CD8-positive, alpha-beta memory T cell (primary cell): ENCODE results near the gene GPR4. TPM values are rescaled to one million over a fixed set of nuclear protein-coding genes. Genes with fewer than 3 reads are reported as not detected.

Experiments
- CTCF ChIA-PET: fragments of 350-600 bp; sonication (Branson Sonifier 250); formaldehyde crosslinking; loops from one replicate; lab custom pipeline; 2021; ENCODE audit warnings: antibody characterized with exemption; lab: Charles Lee
- POLR2A ChIA-PET: fragments of 350-600 bp; sonication (Branson Sonifier 250); formaldehyde crosslinking; loops from one replicate; lab custom pipeline; 2021; ENCODE audit warnings: antibody characterized with exemption; lab: Charles Lee
- DNase-seq, 5 donors: peaks; one replicate each; pipeline versions ENCODE4 v3.0.0 to v3.0.0-alpha.2; 2020 to 2022; ENCODE audit warnings: mixed read lengths in 1 of 5
- H3K27ac ChIP-seq: one replicate; pipeline ENCODE4 v1.7.0; 2013; ENCODE audit warnings: low read depth, mild to moderate bottlenecking, low read length, moderate library complexity
- H3K27me3 ChIP-seq: 2 replicates; pipeline ENCODE4 v1.7.0; 2013; ENCODE audit warnings: low read length, mild to moderate bottlenecking; ENCODE audit not compliant: insufficient read depth, poor library complexity, severe bottlenecking
- H3K36me3 ChIP-seq: 2 replicates; pipeline ENCODE4 v1.7.0; 2013; ENCODE audit warnings: mild to moderate bottlenecking, low read length, moderate library complexity; ENCODE audit not compliant: insufficient read depth
- H3K4me1 ChIP-seq: 2 replicates; pipeline ENCODE4 v1.7.0; 2013; ENCODE audit warnings: mild to moderate bottlenecking, low read length, moderate library complexity; ENCODE audit not compliant: insufficient read depth
- H3K4me3 ChIP-seq: 2 replicates; pipeline ENCODE4 v1.7.0; 2013; ENCODE audit warnings: mild to moderate bottlenecking, low read length
- H3K9me3 ChIP-seq: 2 replicates; pipeline ENCODE4 v1.7.0; 2013; ENCODE audit warnings: mild to moderate bottlenecking, low read length
- H3K27ac Mint-ChIP-seq, 8 donors: one replicate each; pipeline ENCODE4 v1.8.0; 2020 to 2021; ENCODE audit warnings: mixed read lengths in 8 of 8, mild to moderate bottlenecking in 6 of 8, inconsistent platforms in 3 of 8, moderate library complexity in 3 of 8
- H3K27me3 Mint-ChIP-seq, 2 donors: one replicate each; pipeline ENCODE4 v1.8.0; 2020 to 2021; ENCODE audit warnings: mixed read lengths in 2 of 2, mild to moderate bottlenecking in 1 of 2, moderate library complexity in 1 of 2
- H3K36me3 Mint-ChIP-seq, 3 donors: one replicate each; pipeline ENCODE4 v1.8.0; 2020 to 2021; ENCODE audit warnings: mixed read lengths in 3 of 3, inconsistent platforms in 1 of 3, mild to moderate bottlenecking in 1 of 3
- H3K4me1 Mint-ChIP-seq, 3 donors: one replicate each; pipeline ENCODE4 v1.8.0; 2020 to 2021; ENCODE audit warnings: mixed read lengths in 3 of 3, inconsistent platforms in 1 of 3, mild to moderate bottlenecking in 1 of 3
- H3K4me3 Mint-ChIP-seq, 7 donors: one replicate each; pipeline ENCODE4 v1.8.0; 2020 to 2021; ENCODE audit warnings: mixed read lengths in 7 of 7, mild to moderate bottlenecking in 6 of 7, moderate library complexity in 4 of 7, inconsistent platforms in 2 of 7
- H3K9me3 Mint-ChIP-seq, 5 donors: one replicate each; pipeline ENCODE4 v1.8.0; 2020 to 2022; ENCODE audit warnings: mixed read lengths in 5 of 5, mild to moderate bottlenecking in 3 of 5, moderate library complexity in 2 of 5, inconsistent platforms in 1 of 5
- polyA plus RNA-seq: library from polyadenylated mRNA; unstranded; fragments of 300-500 nt; fragmentation: Illumina TruSeq; gene quantifications from one replicate; pipeline ENCODE4 v1.2.3, GENCODE V29; 2021
- total RNA-seq, 2 experiments: library from RNA; stranded (reverse); gene quantifications; one replicate each; pipeline ENCODE4 v1.2.3, GENCODE V29; 2021

GPR4 gene
- total and polyA plus RNA-seq, 3 experiments from 2014 or later, result not detected

DNA sequence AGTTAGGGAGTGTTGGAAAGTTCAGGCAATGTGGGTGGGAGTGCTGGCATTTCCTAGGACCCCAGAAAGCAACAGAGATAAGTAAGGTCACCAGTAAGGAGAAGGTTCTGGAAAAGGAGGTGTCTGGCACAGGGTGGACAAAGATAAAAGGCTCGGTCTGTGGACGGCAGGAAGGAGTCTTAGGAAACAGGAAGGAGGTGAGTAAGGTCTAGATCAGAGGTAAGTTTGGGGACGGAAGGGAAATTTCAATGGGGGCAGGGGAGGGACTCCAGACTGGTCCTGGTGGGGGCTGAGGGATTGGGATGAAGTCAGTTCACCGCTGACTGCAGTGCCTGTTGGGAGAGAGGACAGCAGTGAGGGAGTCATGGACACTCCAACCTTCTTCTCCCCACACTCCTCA lies 9.6 kb downstream of the GPR4 start:
- peaks cover 38 to 65% of the 10 kb centered on the region in 2 donors for H3K27me3 Mint-ChIP-seq
- DNase-seq, result no peak
- H3K9me3 Mint-ChIP-seq, result peaks cover 0 to 2% (median 0%) of the 10 kb centered on the region in 5 donors
- no peak overlapping the region for H3K27ac ChIP-seq
- POLR2A ChIA-PET, result no interaction called here
- no peak overlapping the region for H3K4me3 Mint-ChIP-seq
- no peaks in the 10 kb centered on the region for H3K4me1 ChIP-seq
- H3K27ac Mint-ChIP-seq, result no peak overlapping the region
- CTCF ChIA-PET, result no interaction called here
- H3K36me3 Mint-ChIP-seq, result no peaks in the 10 kb centered on the region
- no peaks in the 10 kb centered on the region for H3K9me3 ChIP-seq
- no peak overlapping the region for H3K4me3 ChIP-seq
- H3K4me1 Mint-ChIP-seq, result no peaks in the 10 kb centered on the region
- H3K36me3 ChIP-seq, result no peaks in the 10 kb centered on the region
- peaks cover 13% of the 10 kb centered on the region for H3K27me3 ChIP-seq

DNA sequence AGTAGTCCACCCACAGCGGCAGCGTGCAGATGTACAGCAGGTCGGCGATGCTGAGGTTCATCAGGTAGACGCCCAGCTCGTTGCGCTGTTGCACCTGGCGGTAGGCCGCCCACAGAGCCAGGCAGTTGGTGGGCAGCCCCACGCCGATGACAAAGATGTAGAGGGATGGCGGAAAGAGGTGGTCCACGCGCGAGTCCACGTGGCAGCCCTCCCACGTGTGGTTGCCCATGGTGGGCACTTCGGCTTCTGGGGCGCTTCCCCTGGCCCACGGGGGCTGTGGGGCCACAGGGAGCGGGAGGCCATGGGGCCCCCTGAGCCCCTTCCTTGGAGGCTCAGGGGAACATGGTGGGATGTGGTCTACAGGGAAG lies 10.4 kb downstream of the GPR4 start:
- DNase-seq, result no peak
- POLR2A ChIA-PET, result no interaction called here
- no peak overlapping the region for H3K4me3 ChIP-seq
- H3K27me3 Mint-ChIP-seq, result peaks cover 30 to 57% of the 10 kb centered on the region in 2 donors
- peaks cover 6% of the 10 kb centered on the region for H3K27me3 ChIP-seq
- H3K36me3 ChIP-seq, result no peaks in the 10 kb centered on the region
- H3K4me3 Mint-ChIP-seq, result no peak overlapping the region
- H3K36me3 Mint-ChIP-seq, result no peaks in the 10 kb centered on the region
- H3K27ac Mint-ChIP-seq, result no peak overlapping the region
- H3K27ac ChIP-seq, result no peak overlapping the region
- CTCF ChIA-PET, result interaction anchor here (1.3 kb wide), 1 partner anchor 101 kb away, joined by 3 read pairs; the partner anchor contains the start of gene QPCTL
- H3K4me1 ChIP-seq, result no peaks in the 10 kb centered on the region
- peaks cover 0 to 2% (median 0%) of the 10 kb centered on the region in 5 donors for H3K9me3 Mint-ChIP-seq
- H3K4me1 Mint-ChIP-seq, result no peaks in the 10 kb centered on the region
- no peaks in the 10 kb centered on the region for H3K9me3 ChIP-seq

DNA sequence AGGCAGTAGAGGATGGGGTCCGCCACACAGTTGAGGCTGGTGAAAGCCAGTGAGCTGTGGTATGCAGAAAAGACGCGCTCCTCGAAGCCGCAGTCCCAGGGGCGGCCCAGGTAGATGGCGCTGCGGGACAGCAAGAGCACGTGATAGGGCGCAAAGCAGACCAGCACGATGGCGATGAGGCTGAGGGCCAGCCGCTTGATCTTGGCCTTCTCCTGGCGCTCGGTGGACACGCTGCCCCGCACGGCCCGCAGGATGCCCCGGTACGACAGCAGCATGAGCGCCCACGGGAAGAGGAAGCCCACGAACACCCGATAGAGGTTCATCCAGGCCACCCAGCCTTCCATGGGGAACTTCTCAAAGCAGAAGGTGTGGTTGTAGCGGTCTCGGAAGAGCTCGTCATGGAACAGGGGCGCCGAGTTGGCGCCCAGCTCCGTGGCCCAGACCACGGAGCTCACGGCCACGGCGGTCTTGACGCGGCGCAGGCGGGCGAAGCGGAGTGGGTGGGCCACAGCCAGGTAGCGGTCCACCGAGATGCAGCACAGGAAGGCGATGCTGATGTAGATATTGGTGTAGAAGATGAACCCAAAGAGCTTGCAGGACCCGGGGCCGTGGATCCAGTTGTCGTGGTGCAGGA lies 10.9 kb downstream of the GPR4 start:
- Histone ChIP-seq H3K27me3 (peaks cover 4% of the 10 kb centered on the region), H3K9me3 (no peaks in the 10 kb centered on the region), H3K27ac (no peak overlapping the region), H3K36me3 (no peaks in the 10 kb centered on the region), H3K4me1 (no peaks in the 10 kb centered on the region), H3K4me3 (no peak overlapping the region)
- ChIA-PET POLR2A (no interaction called here), CTCF (interaction anchor here (1.3 kb wide), 1 partner anchor 101 kb away, joined by 3 read pairs; the partner anchor contains the start of gene QPCTL)
- no peak for DNase-seq
- H3K9me3 Mint-ChIP-seq, result peaks cover 0 to 2% (median 0%) of the 10 kb centered on the region in 5 donors
- no peaks in the 10 kb centered on the region for H3K36me3 Mint-ChIP-seq
- H3K27ac Mint-ChIP-seq, result no peak overlapping the region
- H3K27me3 Mint-ChIP-seq, result peaks cover 30 to 52% of the 10 kb centered on the region in 2 donors
- no peaks in the 10 kb centered on the region for H3K4me1 Mint-ChIP-seq
- no peak overlapping the region for H3K4me3 Mint-ChIP-seq

DNA sequence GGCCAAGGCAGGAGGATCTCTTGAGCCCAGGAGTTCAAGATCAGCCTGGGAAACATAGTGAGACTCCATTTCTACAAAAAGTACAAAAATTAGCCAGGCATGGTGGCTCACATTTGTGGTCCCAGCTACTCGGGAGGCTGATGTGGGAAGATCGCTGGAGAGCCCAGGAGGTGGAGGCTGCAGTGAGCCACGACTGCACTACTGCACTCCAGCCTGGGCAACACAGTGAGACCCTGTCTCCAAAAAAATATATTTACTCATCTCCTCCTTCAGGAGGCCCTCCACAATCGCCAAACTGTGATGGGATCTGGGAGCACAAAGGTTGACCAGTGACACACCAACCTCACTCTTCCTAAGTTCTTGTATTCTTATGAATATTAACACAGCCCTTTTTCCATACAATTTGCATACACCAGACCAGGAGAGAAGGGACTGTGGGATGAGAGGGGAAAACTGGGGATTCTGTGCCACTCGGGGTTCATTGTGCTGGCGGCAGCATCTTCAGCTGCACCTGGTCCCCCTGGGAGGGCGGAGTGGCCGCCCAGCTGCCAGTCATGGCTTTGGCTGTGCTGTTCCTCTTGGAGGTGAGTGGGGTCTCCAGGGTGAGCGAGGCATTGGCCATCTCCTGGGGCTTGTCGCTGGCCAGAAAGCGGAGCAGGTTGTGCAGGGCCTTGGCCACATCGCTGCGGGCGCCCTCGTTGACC lies 11.6 kb downstream of the GPR4 start:
- Mint-ChIP-seq H3K4me3 (no peak overlapping the region), H3K36me3 (no peaks in the 10 kb centered on the region), H3K27ac (no peak overlapping the region), H3K27me3 (peaks cover 27 to 46% of the 10 kb centered on the region in 2 donors), H3K4me1 (peaks cover 0 to under 1% (median under 1%) of the 10 kb centered on the region in 3 donors), H3K9me3 (peaks cover 0 to 2% (median 0%) of the 10 kb centered on the region in 5 donors)
- Histone ChIP-seq H3K4me3 (no peak overlapping the region), H3K4me1 (peaks cover 1% of the 10 kb centered on the region), H3K9me3 (no peaks in the 10 kb centered on the region), H3K36me3 (no peaks in the 10 kb centered on the region), H3K27ac (no peak overlapping the region), H3K27me3 (peaks cover 1% of the 10 kb centered on the region)
- POLR2A ChIA-PET, result no interaction called here
- CTCF ChIA-PET, result interaction anchor here (1.3 kb wide), 1 partner anchor 102 kb away, joined by 3 read pairs; the partner anchor contains the start of gene QPCTL
- no peak for DNase-seq

DNA sequence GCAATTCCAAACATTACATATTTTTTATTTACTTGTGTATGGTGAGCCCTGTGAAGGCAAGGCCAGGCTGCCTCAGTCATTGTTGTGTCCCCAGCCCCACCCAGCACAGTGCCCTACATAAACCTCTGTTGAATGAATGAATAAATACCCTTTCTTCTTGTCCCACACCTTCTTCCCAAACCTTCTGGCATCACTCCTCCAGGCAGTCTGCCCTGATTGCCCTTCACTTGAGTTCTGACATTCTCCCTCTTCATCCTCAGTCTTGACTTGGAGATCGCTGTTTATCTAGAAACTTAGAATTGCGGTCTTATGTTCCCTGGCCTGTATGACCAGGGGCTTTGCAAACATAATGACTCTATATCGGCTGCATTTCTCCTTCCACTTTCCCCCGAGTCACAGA lies 12.2 kb downstream of the GPR4 start:
- Histone ChIP-seq H3K36me3 (no peaks in the 10 kb centered on the region), H3K4me3 (no peak overlapping the region), H3K4me1 (peaks cover 7% of the 10 kb centered on the region), H3K9me3 (no peaks in the 10 kb centered on the region), H3K27ac (no peak overlapping the region), H3K27me3 (no peaks in the 10 kb centered on the region)
- Mint-ChIP-seq H3K4me3 (peak overlapping the region in 1 of 7 donors; percentile 1), H3K27ac (peak overlapping the region in 3 of 8 donors; percentile 50 to 59 (median 57)), H3K36me3 (no peaks in the 10 kb centered on the region), H3K9me3 (peaks cover 0 to 2% (median 0%) of the 10 kb centered on the region in 5 donors), H3K27me3 (peaks cover 25 to 42% of the 10 kb centered on the region in 2 donors), H3K4me1 (peaks cover 4 to 7% (median 4%) of the 10 kb centered on the region in 3 donors)
- POLR2A ChIA-PET, result no interaction called here
- DNase-seq, result no peak
- CTCF ChIA-PET, result no interaction called here

DNA sequence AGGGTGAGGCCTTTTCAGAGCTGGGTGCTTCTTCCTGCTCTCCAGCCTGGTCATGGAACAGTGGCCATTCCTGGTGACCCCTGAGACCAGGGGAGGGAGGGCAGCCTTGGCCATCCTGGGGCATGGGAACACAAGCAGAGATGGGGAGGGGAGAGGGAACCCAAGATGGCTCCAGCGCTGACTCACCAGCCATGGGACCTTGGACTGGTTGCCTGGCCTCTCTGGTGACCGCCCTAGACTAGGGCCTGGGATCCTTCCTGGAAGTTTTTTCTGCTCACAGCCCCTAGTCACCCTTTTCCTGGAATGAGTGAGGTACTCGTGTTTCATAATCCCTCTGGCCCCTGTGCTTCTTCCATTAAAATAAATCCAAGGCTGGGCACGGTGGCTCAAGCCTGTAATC lies 14.1 kb downstream of the GPR4 start:
- Mint-ChIP-seq H3K27ac (peak overlapping the region in 1 of 8 donors; percentile 22), H3K36me3 (peaks cover 0 to 7% (median under 1%) of the 10 kb centered on the region in 3 donors), H3K27me3 (peaks cover 25 to 37% of the 10 kb centered on the region in 2 donors), H3K4me1 (peaks cover 11 to 17% (median 12%) of the 10 kb centered on the region in 3 donors), H3K4me3 (no peak overlapping the region), H3K9me3 (peaks cover 0 to 2% (median 0%) of the 10 kb centered on the region in 5 donors)
- H3K36me3 ChIP-seq, result no peaks in the 10 kb centered on the region
- POLR2A ChIA-PET, result no interaction called here
- H3K27ac ChIP-seq, result peak overlapping the region; percentile 39
- CTCF ChIA-PET, result interaction anchor here (1.4 kb wide), 1 partner anchor 54 kb away, joined by 3 read pairs; no protein-coding TSS in a partner anchor
- no peaks in the 10 kb centered on the region for H3K9me3 ChIP-seq
- peaks cover 12% of the 10 kb centered on the region for H3K4me1 ChIP-seq
- H3K4me3 ChIP-seq, result no peak overlapping the region
- no peaks in the 10 kb centered on the region for H3K27me3 ChIP-seq
- no peak for DNase-seq

DNA sequence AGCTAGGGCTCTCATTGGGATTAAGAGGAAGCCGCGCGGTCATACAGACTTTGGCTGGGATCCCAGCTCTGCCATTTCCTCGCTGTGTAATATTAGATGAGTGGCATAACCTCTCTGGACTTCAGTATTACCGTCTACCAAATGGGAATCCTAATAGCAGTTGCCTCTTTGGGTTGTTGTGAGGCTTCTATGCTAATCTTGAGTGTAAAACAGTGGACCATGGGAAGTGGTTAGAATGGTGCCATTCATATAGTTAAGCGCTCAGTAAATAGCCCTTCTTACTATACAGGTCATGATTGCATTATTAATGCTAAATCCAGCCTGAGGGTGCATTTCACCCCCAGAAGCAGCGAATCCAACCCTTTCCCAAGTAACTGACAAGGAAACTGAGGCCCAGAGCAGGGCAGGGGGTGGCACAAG lies 16.8 kb downstream of the GPR4 start:
- no peaks in the 10 kb centered on the region for H3K36me3 ChIP-seq
- H3K27ac Mint-ChIP-seq, result peak overlapping the region; percentile 91 to 100 (median 98)
- POLR2A ChIA-PET, result interaction anchor here (2.5 kb wide), 1 partner anchor 57 kb away, joined by 10 read pairs; no protein-coding TSS in a partner anchor
- H3K9me3 Mint-ChIP-seq, result no peaks in the 10 kb centered on the region
- H3K4me1 ChIP-seq, result peaks cover 12% of the 10 kb centered on the region
- H3K9me3 ChIP-seq, result no peaks in the 10 kb centered on the region
- peaks cover 0 to 13% (median 5%) of the 10 kb centered on the region in 3 donors for H3K36me3 Mint-ChIP-seq
- H3K4me3 ChIP-seq, result peak overlapping the region; percentile 67
- no peak for DNase-seq
- H3K27me3 Mint-ChIP-seq, result peaks cover 10 to 17% of the 10 kb centered on the region in 2 donors
- CTCF ChIA-PET, result interaction anchor here (2.6 kb wide), 1 partner anchor 56 kb away, joined by 8 read pairs; no protein-coding TSS in a partner anchor
- H3K4me3 Mint-ChIP-seq, result peak overlapping the region; percentile 86 to 98 (median 94)
- peaks cover 17 to 26% (median 19%) of the 10 kb centered on the region in 3 donors for H3K4me1 Mint-ChIP-seq
- no peaks in the 10 kb centered on the region for H3K27me3 ChIP-seq
- peak overlapping the region; percentile 99 for H3K27ac ChIP-seq
